Body of pancreas (tissue), 4 donors: ENCODE data around the gene SH3BP1. TPM values are rescaled to one million over a fixed set of nuclear protein-coding genes. Genes with fewer than 3 reads are reported as not detected.

Experiments used
- ATAC-seq: fragments of 150-250 bp; one replicate; pipeline ENCODE4 v1.9.1; 2016
- DNase-seq, 4 donors: peaks; one replicate each; pipeline ENCODE4 v3.0.0-alpha.2; 2019
- H3K27ac ChIP-seq, 4 donors: fragments of 200-600 bp; sonication (generic); 1 replicate in 3 of 4; 2 replicates in 1 of 4; pipeline versions ENCODE4 v1.5.1 to v1.6.1; 2016 to 2019; ENCODE audit warnings: mild to moderate bottlenecking in 1 of 4, mixed read lengths in 1 of 4, moderate library complexity in 1 of 4
- H3K27me3 ChIP-seq, 2 donors: fragments of 200-600 bp; sonication (generic); one replicate each; pipeline ENCODE4 v1.6.0; 2016; ENCODE audit warnings: mild to moderate bottlenecking in 1 of 2
- H3K36me3 ChIP-seq, 2 donors: fragments of 200-600 bp; sonication (generic); replicated peaks in 1 of 2; 2 replicates each; pipeline ENCODE4 v1.5.1; 2016; ENCODE audit warnings: low read depth in 2 of 2; ENCODE audit not compliant: insufficient read depth in 1 of 2
- H3K4me1 ChIP-seq: fragments of 200-600 bp; sonication (generic); one replicate; pipeline ENCODE4 v1.6.0; 2016
- H3K4me3 ChIP-seq, 2 donors: fragments of 200-600 bp; sonication (generic); 1 replicate in 1 of 2; 2 replicates in 1 of 2; pipeline ENCODE4 v1.5.1; 2016 to 2019
- H3K9me3 ChIP-seq, 3 donors: fragments of 200-600 bp; sonication (generic); 1 replicate in 2 of 3; 2 replicates in 1 of 3; pipeline ENCODE4 v1.5.1; 2016
- POLR2A ChIP-seq, 3 donors: fragments of 450-650 bp; IDR thresholded peaks; one replicate each; pipeline ENCODE4 v1.6.1; 2016; ENCODE audit warnings: antibody characterized with exemption in 3 of 3, mild to moderate bottlenecking in 2 of 3
- WGBS, 2 donors: methylation state at CpG; one replicate each; pipeline ENCODE4 v1.1.5; 2017; 5-methylcytosine and 5-hydroxymethylcytosine counted together
- intact Hi-C: fragments of 100-400 bp; cut with DNase I; formaldehyde crosslinking; loops from one replicate; pipeline ENCODE4 v1.15.1; 2023
- total RNA-seq, 2 donors: library from RNA; depleted of rRNA; stranded (reverse); fragments of >200 nt; gene quantifications; one replicate each; pipeline ENCODE4 v1.1.0, GENCODE V29; 2016
- TF ChIP-seq, protein P1 (sequence below), 7 experiments: fragments of 450-650 bp in 4 of 7; fragments of 200-600 bp in 3 of 7; sonication (generic) in 3 of 7; IDR thresholded peaks; one replicate each; pipeline ENCODE4 v1.5.1; 2016 to 2019; ENCODE audit warnings: antibody characterized with exemption in 7 of 7

SH3BP1 gene
- total RNA-seq, 2 donors from 2014 or later, result 2.0 to 40.0 TPM

DNA sequence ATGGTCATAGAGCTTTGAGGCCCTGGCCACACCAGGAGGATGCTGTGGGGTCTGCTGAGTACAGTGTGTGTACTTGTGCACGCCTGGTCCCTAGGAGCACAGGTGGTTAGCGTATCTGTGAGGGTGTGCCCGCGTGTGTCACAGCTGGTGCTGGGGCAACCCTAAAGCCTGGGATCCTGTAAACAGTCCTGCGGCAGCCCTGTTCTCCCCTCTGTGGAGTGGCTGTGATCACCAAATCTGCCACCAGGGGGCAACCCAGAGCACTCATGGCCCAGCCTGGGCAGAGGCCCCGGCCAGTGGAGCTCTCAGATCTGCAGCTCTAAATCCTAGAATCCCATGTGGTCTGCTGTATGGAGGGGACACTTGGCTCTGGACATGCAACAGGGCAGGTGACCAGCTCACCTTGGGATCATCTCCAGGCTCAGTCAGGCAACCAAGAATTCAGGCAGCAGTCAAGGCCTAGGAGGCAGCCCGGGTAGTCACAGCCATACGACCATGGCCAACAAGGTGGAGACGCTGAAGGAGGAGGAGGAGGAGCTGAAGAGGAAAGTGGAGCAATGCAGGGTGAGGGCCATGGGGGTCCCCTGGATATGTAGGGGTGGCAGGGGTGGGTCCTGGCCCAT lies 3.9 kb downstream of the SH3BP1 start:
- H3K4me3 ChIP-seq, result no peak overlapping the region

DNA sequence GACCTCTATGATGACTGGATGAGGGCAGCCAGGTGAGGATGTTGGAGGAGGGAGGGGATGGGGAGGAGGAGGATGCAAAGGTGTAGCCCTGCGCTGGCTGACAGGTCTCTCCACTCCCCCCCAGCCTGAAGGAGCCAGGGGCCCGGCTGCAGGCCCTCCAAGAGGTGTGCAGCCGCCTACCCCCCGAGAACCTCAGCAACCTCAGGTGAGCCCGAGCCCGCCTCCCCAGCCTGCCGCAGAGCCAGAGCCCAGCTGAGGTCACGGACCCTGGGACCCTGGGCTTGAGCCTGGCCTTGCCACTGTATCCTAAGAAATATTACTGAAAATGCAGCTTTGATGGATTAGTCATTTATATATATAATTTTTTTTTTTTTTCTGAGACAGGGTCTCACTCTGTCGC lies 7.8 kb downstream of the SH3BP1 start:
- no peak for ATAC-seq
- WGBS, 2 donors, result 86 to 90% methylated on average over 4 to 9 of the region's 9 CpGs
- DNase-seq, result no peak
- H3K27me3 ChIP-seq, result no peaks in the 10 kb centered on the region
- intact Hi-C loops, result loop anchor here (5.0 to 10.0 kb wide), 2 partner anchors 35 to 137 kb away; no protein-coding TSS in a partner anchor
- TF ChIP-seq POLR2A (IDR thresholded peaks at IDR 0.05), result no peak
- TF ChIP-seq, protein P1, sequence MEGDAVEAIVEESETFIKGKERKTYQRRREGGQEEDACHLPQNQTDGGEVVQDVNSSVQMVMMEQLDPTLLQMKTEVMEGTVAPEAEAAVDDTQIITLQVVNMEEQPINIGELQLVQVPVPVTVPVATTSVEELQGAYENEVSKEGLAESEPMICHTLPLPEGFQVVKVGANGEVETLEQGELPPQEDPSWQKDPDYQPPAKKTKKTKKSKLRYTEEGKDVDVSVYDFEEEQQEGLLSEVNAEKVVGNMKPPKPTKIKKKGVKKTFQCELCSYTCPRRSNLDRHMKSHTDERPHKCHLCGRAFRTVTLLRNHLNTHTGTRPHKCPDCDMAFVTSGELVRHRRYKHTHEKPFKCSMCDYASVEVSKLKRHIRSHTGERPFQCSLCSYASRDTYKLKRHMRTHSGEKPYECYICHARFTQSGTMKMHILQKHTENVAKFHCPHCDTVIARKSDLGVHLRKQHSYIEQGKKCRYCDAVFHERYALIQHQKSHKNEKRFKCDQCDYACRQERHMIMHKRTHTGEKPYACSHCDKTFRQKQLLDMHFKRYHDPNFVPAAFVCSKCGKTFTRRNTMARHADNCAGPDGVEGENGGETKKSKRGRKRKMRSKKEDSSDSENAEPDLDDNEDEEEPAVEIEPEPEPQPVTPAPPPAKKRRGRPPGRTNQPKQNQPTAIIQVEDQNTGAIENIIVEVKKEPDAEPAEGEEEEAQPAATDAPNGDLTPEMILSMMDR (IDR thresholded peaks at IDR 0.05), result no peak
- no peaks in the 10 kb centered on the region for H3K9me3 ChIP-seq
- H3K4me3 ChIP-seq, result no peak overlapping the region
- peak overlapping the region in 3 of 4 donors; percentile 52 to 80 (median 78) for H3K27ac ChIP-seq
- H3K4me1 ChIP-seq, result peaks cover 10% of the 10 kb centered on the region
- H3K36me3 ChIP-seq, result no peaks in the 10 kb centered on the region

More for the DNA sequence above, 3.9 kb downstream of the SH3BP1 start:
- no peaks in the 10 kb centered on the region for H3K36me3 ChIP-seq
- peak; percentile 83 to 91 (median 88) for DNase-seq
- intact Hi-C loops, result loop anchor here (10.0 kb wide), 1 partner anchor 141 kb away; no protein-coding TSS in a partner anchor
- 26 to 64% methylated on average over 4 to 9 of the region's 9 CpGs for WGBS, 2 donors
- TF ChIP-seq POLR2A (IDR thresholded peaks at IDR 0.05), result no peak
- TF ChIP-seq, protein P1 (IDR thresholded peaks at IDR 0.05), result peak; percentile 84 to 90 (median 88)
- no peaks in the 10 kb centered on the region for H3K9me3 ChIP-seq
- no peak overlapping the region for H3K27ac ChIP-seq
- no peaks in the 10 kb centered on the region for H3K27me3 ChIP-seq
- ATAC-seq, result peak; percentile 80
- peaks cover 38% of the 10 kb centered on the region for H3K4me1 ChIP-seq

DNA sequence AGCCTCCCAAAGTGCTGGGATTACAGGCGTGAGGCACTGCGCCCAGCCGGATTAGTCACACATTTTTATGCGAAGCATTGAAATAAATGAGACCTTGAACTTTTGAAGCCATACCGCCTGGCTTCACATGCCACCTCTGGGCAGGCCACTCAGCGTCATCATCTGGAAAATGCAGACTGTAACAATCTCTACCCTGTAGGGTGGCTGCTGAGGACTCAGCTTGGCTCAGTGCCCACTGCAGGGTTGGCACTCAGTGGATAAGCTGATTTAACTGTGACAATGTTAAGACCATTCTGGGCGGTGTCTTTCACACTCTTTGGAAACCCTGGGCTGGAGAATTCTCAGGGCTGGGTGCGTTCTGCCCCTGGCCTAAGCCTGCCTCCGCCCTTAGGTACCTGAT lies 8.5 kb downstream of the SH3BP1 start:
- Histone ChIP-seq H3K9me3 (no peaks in the 10 kb centered on the region), H3K4me3 (no peak overlapping the region), H3K4me1 (peaks cover 10% of the 10 kb centered on the region), H3K36me3 (no peaks in the 10 kb centered on the region), H3K27me3 (no peaks in the 10 kb centered on the region), H3K27ac (peak overlapping the region; percentile 32 to 80 (median 65))
- intact Hi-C loops, result loop anchor here (5.0 to 10.0 kb wide), 2 partner anchors 34 to 137 kb away; no protein-coding TSS in a partner anchor
- peak; percentile 72 to 86 (median 80) for DNase-seq
- TF ChIP-seq POLR2A (IDR thresholded peaks at IDR 0.05), result no peak
- TF ChIP-seq, protein P1 (IDR thresholded peaks at IDR 0.05), result no peak
- WGBS, 2 donors, result 56 to 62% methylated on average over 9 of the region's 9 CpGs
- ATAC-seq, result peak; percentile 85

DNA sequence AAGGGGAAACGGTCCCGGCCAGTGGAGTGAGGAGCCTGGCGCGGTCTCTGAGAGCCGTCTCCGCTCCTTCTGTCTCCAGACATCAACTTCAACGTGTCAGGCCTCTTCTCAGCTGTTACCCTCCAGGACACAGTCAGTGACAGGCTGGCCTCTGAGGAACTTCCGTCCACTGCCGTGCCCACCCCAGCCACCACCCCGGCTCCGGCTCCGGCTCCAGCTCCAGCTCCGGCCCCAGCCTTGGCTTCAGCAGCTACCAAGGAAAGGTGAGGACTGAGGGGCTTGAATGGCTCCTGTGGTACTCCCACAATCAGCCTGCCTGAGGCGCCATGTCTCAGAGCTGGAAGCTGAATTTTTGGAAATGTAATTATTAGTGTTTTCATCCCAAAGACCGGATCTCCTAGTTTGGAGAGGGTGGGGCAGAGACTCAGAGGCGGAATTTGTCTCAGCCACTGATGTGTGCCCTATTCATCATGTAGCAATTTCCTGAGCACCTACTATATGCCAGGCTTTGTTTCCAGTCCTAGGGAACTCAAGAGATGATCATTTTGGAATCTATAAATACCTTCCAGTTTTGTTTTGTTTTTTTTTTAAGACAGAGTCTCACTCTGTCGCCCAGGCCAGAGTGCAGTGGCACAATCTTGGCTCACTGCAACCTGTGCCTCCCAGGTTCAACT lies 11.1 kb downstream of the SH3BP1 start:
- Histone ChIP-seq H3K9me3 (no peaks in the 10 kb centered on the region), H3K36me3 (no peaks in the 10 kb centered on the region), H3K4me1 (peaks cover 4% of the 10 kb centered on the region), H3K27me3 (no peaks in the 10 kb centered on the region), H3K27ac (no peak overlapping the region), H3K4me3 (no peak overlapping the region)
- no peak for DNase-seq
- TF ChIP-seq POLR2A (IDR thresholded peaks at IDR 0.05), result no peak
- TF ChIP-seq, protein P1 (IDR thresholded peaks at IDR 0.05), result no peak
- 93 to 96% methylated on average over 17 of the region's 17 CpGs for WGBS, 2 donors
- intact Hi-C loops, result no loop called here
- ATAC-seq, result no peak
